ENCODE data around the gene FCN3.
"Not testable (repeated sequence)": the region's sequence is repeated elsewhere in the genome, so short reads cannot be mapped to it uniquely, and the experiment has no call there.

The FCN3 gene

GRCh38 chr1:27398405-27399149 lies 24.0 kb upstream of the FCN3 start:
- DNase-seq: no peak

- DNase-seq: no peak
Observed at GRCh38 chr1:27397749-27398148, 23.1 kb upstream of the FCN3 start.

- no peak for DNase-seq
Observed at GRCh38 chr1:27397110-27397509, 22.5 kb upstream of the FCN3 start.

GRCh38 chr1:27395441-27396195 lies 21.0 kb upstream of the FCN3 start:
- peak; percentile 65 for DNase-seq

GRCh38 chr1:27394925-27395324 lies 20.3 kb upstream of the FCN3 start:
- no peak for DNase-seq

GRCh38 chr1:27394282-27394658 lies 19.6 kb upstream of the FCN3 start:
- DNase-seq: no peak

GRCh38 chr1:27393641-27394281 lies 19.1 kb upstream of the FCN3 start:
- no peak for DNase-seq

- no peak for DNase-seq
Observed at GRCh38 chr1:27392778-27393635, 18.4 kb upstream of the FCN3 start.

- peak; percentile 90 for DNase-seq
Observed at GRCh38 chr1:27392096-27392777, 17.6 kb upstream of the FCN3 start, which contains the start of gene GPR3. Gene GPR3 (plus strand): TSS chr1:27392622. CDS start chr1:27393799, 1,177 bp downstream.

GRCh38 chr1:27391511-27392095 lies 17.0 kb upstream of the FCN3 start:
- DNase-seq: peak; percentile 36

GRCh38 chr1:27388337-27389005 lies 13.8 kb upstream of the FCN3 start:
- no peak for DNase-seq

- DNase-seq: not testable (repeated sequence)
Observed at GRCh38 chr1:27384797-27385196, 10.2 kb upstream of the FCN3 start.

GRCh38 chr1:27383661-27384060 lies 9.0 kb upstream of the FCN3 start:
- no peak for DNase-seq

- DNase-seq: no peak
Observed at GRCh38 chr1:27383039-27383605, 8.5 kb upstream of the FCN3 start, which contains the start of gene CD164L2. Gene CD164L2 (minus strand): TSS chr1:27383333. CDS start chr1:27383239, 94 bp downstream.

GRCh38 chr1:27381969-27382762 lies 7.5 kb upstream of the FCN3 start:
- no peak for DNase-seq

- no peak for DNase-seq
Observed at GRCh38 chr1:27380766-27381733, 6.4 kb upstream of the FCN3 start.

- DNase-seq: no peak
Observed at GRCh38 chr1:27380224-27380623, 5.6 kb upstream of the FCN3 start.

GRCh38 chr1:27379564-27380122 lies 5.0 kb upstream of the FCN3 start:
- no peak for DNase-seq
